K562 (cell line): ENCODE data around the gene RANBP3. TPM values are rescaled to one million over a fixed set of nuclear protein-coding genes. Genes with fewer than 3 reads are reported as not detected.
A peak's percentile ranks its signal among the peaks of the same experiment; 100 is the strongest.

Experiments used
- ATF3 ChIP-seq, 2 experiments: fragments of 450-650 bp in 1 of 2; sonication (generic) in 1 of 2; formaldehyde crosslinking in 1 of 2; IDR thresholded peaks in 1 of 2; conservative IDR thresholded peaks in 1 of 2; 2 replicates each; pipeline versions ENCODE4 v1.6.1 to v1.8.1; 2016 to 2023; ENCODE audit warnings: mild to moderate bottlenecking in 2 of 2, moderate library complexity in 2 of 2, inconsistent platforms in 1 of 2, missing genetic modification reagents in 1 of 2
- BRD9 ChIP-seq: fragments of 450-650 bp; IDR thresholded peaks from 2 replicates; pipeline ENCODE4 v1.6.1; 2018; ENCODE audit warnings: low read depth; ENCODE audit not compliant: partially characterized antibody
- CHD7 ChIP-seq: fragments of 200-600 bp; sonication (generic); IDR thresholded peaks from one replicate; pipeline ENCODE4 v1.6.1; 2012; ENCODE audit warnings: mild to moderate bottlenecking, low read depth, low read length, inconsistent platforms
- MTF1 ChIP-seq: fragments of 250-450 bp; sonication (Bioruptor Pico); IDR thresholded peaks from 2 replicates; pipeline ENCODE4 v1.9.0; 2021; ENCODE audit warnings: moderate library complexity, mild to moderate bottlenecking, inconsistent platforms, borderline replicate concordance
- TAF9B ChIP-seq: fragments of 450-650 bp; IDR thresholded peaks from 2 replicates; pipeline ENCODE4 v1.6.1; 2018; ENCODE audit warnings: mild to moderate bottlenecking; ENCODE audit not compliant: partially characterized antibody
- TEAD2 ChIP-seq: fragments of 450-650 bp; IDR thresholded peaks from 2 replicates; pipeline ENCODE4 v1.6.1; 2016; ENCODE audit warnings: missing genetic modification characterization, control low read depth, missing compliant biosample characterization
- ZBTB2 ChIP-seq: fragments of 450-650 bp; IDR thresholded peaks from 2 replicates; pipeline ENCODE4 v1.6.1; 2016; ENCODE audit warnings: antibody characterized with exemption
- ZBTB7A ChIP-seq: IDR thresholded peaks from 2 replicates; pipeline ENCODE4 v1.6.1; 2011; ENCODE audit warnings: low read depth, mild to moderate bottlenecking, low read length, moderate library complexity, borderline replicate concordance; ENCODE audit not compliant: control insufficient read depth
- ZNF239 ChIP-seq: fragments of 250-450 bp; sonication (Bioruptor Pico); IDR thresholded peaks from 2 replicates; pipeline ENCODE4 v1.4.0; 2020; ENCODE audit warnings: mild to moderate bottlenecking
- ZSCAN32 ChIP-seq: fragments of 450-650 bp; formaldehyde crosslinking; IDR thresholded peaks from 2 replicates; pipeline ENCODE4 v1.4.0; 2020; ENCODE audit warnings: mild to moderate bottlenecking, moderate library complexity
- polyA plus RNA-seq, 8 experiments: library from polyadenylated mRNA; depleted of rRNA in 4 of 8; stranded (reverse) in 5 of 8; unstranded in 3 of 8; fragments of >200 nt; fragmentation: Nextera tagmentation in 2 of 8; fragmentation: Illumina TruSeq in 1 of 8; extraction: Ambion mirVana in 2 of 8; extraction: Trizol in 1 of 8; gene quantifications; 2 replicates each; pipeline versions ENCODE4 v1.2.1 to v1.2.3, GENCODE V29; 2011 to 2014; ENCODE audit warnings: inconsistent platforms in 1 of 8, missing spikeins in 1 of 8
- total RNA-seq, 7 experiments: library from RNA; depleted of rRNA in 6 of 7; stranded (reverse); fragments of >200 nt in 6 of 7; fragmentation: Illumina TruSeq in 2 of 7; extraction: Trizol in 2 of 7; gene quantifications; 2 replicates each; pipeline versions ENCODE4 v1.2.1 to v1.2.3, GENCODE V29; 2011 to 2021; ENCODE audit warnings: low replicate concordance in 1 of 7

Gene RANBP3
- total and polyA plus RNA-seq, 9 of the 15 experiments (the other 6 are each of a cell fraction or from before 2014, with no cell fraction given): 0.90 to 95.1 (median 63.2) TPM

- TF ChIP-seq CHD7 (no peak), ZSCAN32 (CRISPR knock-in tag) (0 out of 2 replicates have a peak, but pooled peaks have one; percentile 24), BRD9 (peak; percentile 29), MTF1 (no peak), TAF9B (peak; percentile 22), ZBTB7A (no peak), ZBTB2 (peak; percentile 58), TEAD2 (no peak), ZNF239 (CRISPR knock-in tag) (0 out of 2 replicates have a peak, but pooled peaks have one; percentile 20), ATF3 (IDR thresholded peaks at IDR 0.05) (peak; percentile 86), ATF3 (CRISPR knock-in tag; conservative IDR thresholded peaks at IDR 0.05) (0 out of 2 replicates have a peak, but pooled peaks have one; percentile 34)
These were observed 7.3 kb upstream of the RANBP3 start (continued) for GRCh38 chr19:5985098-5985783.
